Measurements from ENCODE around the gene IFNG-AS1. TPM values are rescaled to one million over a fixed set of nuclear protein-coding genes. Genes with fewer than 3 reads are reported as not detected.

Gene IFNG-AS1
- total RNA-seq, 1 donor from 2014 or later: not detected

- no peak for ATAC-seq (ENCODE audit: poor library complexity)
- intact Hi-C loops (cut with DNase I): no loop called here
- DNase-seq: no peak
Observed at GRCh38 chr12:67986632-67987031, 2.6 kb upstream of the IFNG-AS1 start.

GRCh38 chr12:67988601-67989021, 636 bp upstream of the IFNG-AS1 start:
- intact Hi-C loops (cut with DNase I): no loop called here
- no peak for ATAC-seq (ENCODE audit: poor library complexity)
- no peak for DNase-seq

- DNase-seq (no peak), ATAC-seq (ENCODE audit: poor library complexity) (no peak)
- intact Hi-C loops (cut with DNase I): no loop called here
Observed at GRCh38 chr12:67991158-67991557, 1.9 kb downstream of the IFNG-AS1 start.

- ATAC-seq (ENCODE audit: poor library complexity): no peak
Observed at GRCh38 chr12:67993143-67993542, 3.9 kb downstream of the IFNG-AS1 start.

GRCh38 chr12:67994046-67994445, 4.8 kb downstream of the IFNG-AS1 start:
- ATAC-seq (ENCODE audit: poor library complexity) (no peak), DNase-seq (no peak)
- intact Hi-C loops (cut with DNase I): no loop called here

More at GRCh38 chr12:67993143-67993542, 3.9 kb downstream of the IFNG-AS1 start:
- intact Hi-C loops (cut with DNase I): no loop called here
- no peak for DNase-seq

GRCh38 chr12:67996347-67996746, 7.1 kb downstream of the IFNG-AS1 start:
- no peak for DNase-seq
- intact Hi-C loops (cut with DNase I): no loop called here
- ATAC-seq (ENCODE audit: poor library complexity): no peak

GRCh38 chr12:67998379-67998778, 9.1 kb downstream of the IFNG-AS1 start:
- DNase-seq (no peak), ATAC-seq (ENCODE audit: poor library complexity) (no peak)
- intact Hi-C loops (cut with DNase I): no loop called here

- no peak for DNase-seq
Observed at GRCh38 chr12:67999244-67999643, 10.0 kb downstream of the IFNG-AS1 start.

GRCh38 chr12:68001486-68002466, 12.5 kb downstream of the IFNG-AS1 start:
- intact Hi-C loops (cut with DNase I): no loop called here
- no peak for DNase-seq
- no peak for ATAC-seq (ENCODE audit: poor library complexity)

More at GRCh38 chr12:67999244-67999643, 10.0 kb downstream of the IFNG-AS1 start:
- ATAC-seq (ENCODE audit: poor library complexity): no peak
- intact Hi-C loops (cut with DNase I): no loop called here

- ATAC-seq (ENCODE audit: poor library complexity) (no peak), DNase-seq (no peak)
- intact Hi-C loops (cut with DNase I): no loop called here
Observed at GRCh38 chr12:68003777-68004176, 14.5 kb downstream of the IFNG-AS1 start.

GRCh38 chr12:68007033-68007432, 17.8 kb downstream of the IFNG-AS1 start:
- ATAC-seq (ENCODE audit: poor library complexity): no peak
- no peak for DNase-seq
- intact Hi-C loops (cut with DNase I): no loop called here

GRCh38 chr12:68007466-68007865, 18.2 kb downstream of the IFNG-AS1 start:
- no peak for ATAC-seq (ENCODE audit: poor library complexity)
- no peak for DNase-seq
- intact Hi-C loops (cut with DNase I): no loop called here

- DNase-seq: no peak
- intact Hi-C loops (cut with DNase I): no loop called here
- ATAC-seq (ENCODE audit: poor library complexity): no peak
Observed at GRCh38 chr12:68011206-68011881, 22.1 kb downstream of the IFNG-AS1 start.

GRCh38 chr12:68011882-68012207, 22.6 kb downstream of the IFNG-AS1 start:
- no peak for DNase-seq
- ATAC-seq (ENCODE audit: poor library complexity): no peak
- intact Hi-C loops (cut with DNase I): no loop called here

GRCh38 chr12:68012712-68013111, 23.5 kb downstream of the IFNG-AS1 start:
- DNase-seq (no peak), ATAC-seq (ENCODE audit: poor library complexity) (no peak)
- intact Hi-C loops (cut with DNase I): no loop called here

GRCh38 chr12:68013181-68013580, 23.9 kb downstream of the IFNG-AS1 start:
- intact Hi-C loops (cut with DNase I): no loop called here
- DNase-seq (no peak), ATAC-seq (ENCODE audit: poor library complexity) (no peak)

GRCh38 chr12:68016136-68016535, 26.9 kb downstream of the IFNG-AS1 start:
- no peak for ATAC-seq (ENCODE audit: poor library complexity)
- no peak for DNase-seq
- intact Hi-C loops (cut with DNase I): no loop called here

- no peak for ATAC-seq (ENCODE audit: poor library complexity)
- intact Hi-C loops (cut with DNase I): no loop called here
Observed at GRCh38 chr12:68018315-68018714, 29.1 kb downstream of the IFNG-AS1 start.

GRCh38 chr12:68020049-68020448, 30.8 kb downstream of the IFNG-AS1 start:
- DNase-seq (no peak), ATAC-seq (ENCODE audit: poor library complexity) (no peak)
- intact Hi-C loops (cut with DNase I): no loop called here

More at GRCh38 chr12:68018315-68018714, 29.1 kb downstream of the IFNG-AS1 start:
- DNase-seq: no peak

GRCh38 chr12:68020699-68021098, 31.5 kb downstream of the IFNG-AS1 start:
- intact Hi-C loops (cut with DNase I): no loop called here
- ATAC-seq (ENCODE audit: poor library complexity): no peak

More at GRCh38 chr12:68020699-68021098, 31.5 kb downstream of the IFNG-AS1 start:
- DNase-seq: no peak
